C4-2B (cell line): ENCODE results near the gene PDCD1LG2.

Experiments used
- H3K27ac ChIP-seq: fragments of 450-650 bp; 2 replicates; pipeline ENCODE4 v1.5.1; 2017
- ZFX ChIP-seq: fragments of 450-650 bp; IDR thresholded peaks from 2 replicates; pipeline ENCODE4 v1.6.1; 2017
- TF ChIP-seq, protein P1 (sequence below): fragments of 450-650 bp; conservative IDR thresholded peaks from 2 replicates; pipeline ENCODE4 v1.5.1; 2017; ENCODE audit warnings: mild to moderate bottlenecking

PDCD1LG2 gene

DNA sequence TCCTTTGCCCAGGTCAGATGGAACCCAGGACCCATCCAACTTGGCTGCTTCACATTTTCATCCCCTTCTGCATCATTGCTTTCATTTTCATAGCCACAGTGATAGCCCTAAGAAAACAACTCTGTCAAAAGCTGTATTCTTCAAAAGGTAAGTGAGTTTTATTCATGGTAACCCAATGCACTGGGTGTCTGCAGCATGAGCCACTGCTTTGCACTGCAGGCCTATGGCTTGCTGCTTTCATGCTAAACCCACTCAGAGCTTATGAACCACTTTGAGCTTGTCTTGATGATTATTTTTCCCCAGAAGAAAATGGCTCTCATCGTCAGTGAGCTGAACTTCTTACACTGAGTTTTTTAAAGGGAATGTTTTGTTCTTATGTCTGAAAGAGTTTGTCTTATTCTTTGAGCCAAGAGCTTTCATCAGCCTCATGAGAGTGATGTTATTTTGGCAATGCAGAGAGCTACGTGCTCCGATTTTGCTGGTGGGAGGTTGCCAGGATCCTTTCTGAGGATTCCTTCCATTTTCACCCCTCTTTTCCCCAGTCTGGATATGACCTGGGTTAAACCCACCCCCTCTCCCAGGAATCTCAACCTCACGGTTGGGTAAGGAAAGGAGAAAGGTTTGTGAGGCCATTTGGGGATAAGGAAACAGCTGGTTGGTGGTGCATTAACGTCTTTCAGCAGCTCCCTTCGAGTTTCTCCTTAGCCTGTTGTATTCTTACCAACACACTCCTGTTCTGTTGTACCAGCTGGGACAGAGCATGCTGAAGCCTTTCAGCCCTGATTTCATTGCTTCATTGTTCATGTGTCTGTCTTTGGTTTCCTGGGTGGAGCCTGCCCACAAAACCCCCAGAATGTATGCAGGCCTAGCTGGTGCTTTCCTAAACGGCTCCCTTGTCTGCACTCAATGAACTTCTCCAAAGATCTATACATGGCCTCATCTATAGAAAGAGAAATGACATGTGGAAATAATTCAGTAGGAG lies 47.6 kb downstream of the PDCD1LG2 start:
- TF ChIP-seq, protein P1, sequence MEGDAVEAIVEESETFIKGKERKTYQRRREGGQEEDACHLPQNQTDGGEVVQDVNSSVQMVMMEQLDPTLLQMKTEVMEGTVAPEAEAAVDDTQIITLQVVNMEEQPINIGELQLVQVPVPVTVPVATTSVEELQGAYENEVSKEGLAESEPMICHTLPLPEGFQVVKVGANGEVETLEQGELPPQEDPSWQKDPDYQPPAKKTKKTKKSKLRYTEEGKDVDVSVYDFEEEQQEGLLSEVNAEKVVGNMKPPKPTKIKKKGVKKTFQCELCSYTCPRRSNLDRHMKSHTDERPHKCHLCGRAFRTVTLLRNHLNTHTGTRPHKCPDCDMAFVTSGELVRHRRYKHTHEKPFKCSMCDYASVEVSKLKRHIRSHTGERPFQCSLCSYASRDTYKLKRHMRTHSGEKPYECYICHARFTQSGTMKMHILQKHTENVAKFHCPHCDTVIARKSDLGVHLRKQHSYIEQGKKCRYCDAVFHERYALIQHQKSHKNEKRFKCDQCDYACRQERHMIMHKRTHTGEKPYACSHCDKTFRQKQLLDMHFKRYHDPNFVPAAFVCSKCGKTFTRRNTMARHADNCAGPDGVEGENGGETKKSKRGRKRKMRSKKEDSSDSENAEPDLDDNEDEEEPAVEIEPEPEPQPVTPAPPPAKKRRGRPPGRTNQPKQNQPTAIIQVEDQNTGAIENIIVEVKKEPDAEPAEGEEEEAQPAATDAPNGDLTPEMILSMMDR = no peak
- TF ChIP-seq ZFX = no peak
- H3K27ac ChIP-seq = no peak overlapping the region

DNA sequence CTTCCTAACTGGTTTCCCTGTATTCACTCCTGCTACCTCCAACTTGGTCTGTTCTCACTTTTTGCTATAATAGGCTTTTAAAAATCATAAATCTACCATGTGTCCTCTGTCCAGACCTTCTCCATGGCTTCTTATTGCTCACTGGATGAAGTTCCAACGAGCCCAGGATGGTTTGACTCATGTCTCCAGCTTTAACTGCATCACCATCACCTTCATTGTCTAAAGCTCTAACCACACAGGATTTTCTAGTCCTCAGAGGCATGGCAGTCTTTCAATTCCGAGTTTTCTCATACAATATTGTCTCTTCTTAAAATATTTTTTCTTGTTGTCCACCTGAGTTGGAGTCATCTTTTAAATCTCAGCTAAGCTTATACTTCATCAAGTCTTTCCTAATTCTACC lies 49.3 kb downstream of the PDCD1LG2 start:
- no peak overlapping the region for H3K27ac ChIP-seq
- no peak for TF ChIP-seq ZFX
- TF ChIP-seq, protein P1 = no peak

DNA sequence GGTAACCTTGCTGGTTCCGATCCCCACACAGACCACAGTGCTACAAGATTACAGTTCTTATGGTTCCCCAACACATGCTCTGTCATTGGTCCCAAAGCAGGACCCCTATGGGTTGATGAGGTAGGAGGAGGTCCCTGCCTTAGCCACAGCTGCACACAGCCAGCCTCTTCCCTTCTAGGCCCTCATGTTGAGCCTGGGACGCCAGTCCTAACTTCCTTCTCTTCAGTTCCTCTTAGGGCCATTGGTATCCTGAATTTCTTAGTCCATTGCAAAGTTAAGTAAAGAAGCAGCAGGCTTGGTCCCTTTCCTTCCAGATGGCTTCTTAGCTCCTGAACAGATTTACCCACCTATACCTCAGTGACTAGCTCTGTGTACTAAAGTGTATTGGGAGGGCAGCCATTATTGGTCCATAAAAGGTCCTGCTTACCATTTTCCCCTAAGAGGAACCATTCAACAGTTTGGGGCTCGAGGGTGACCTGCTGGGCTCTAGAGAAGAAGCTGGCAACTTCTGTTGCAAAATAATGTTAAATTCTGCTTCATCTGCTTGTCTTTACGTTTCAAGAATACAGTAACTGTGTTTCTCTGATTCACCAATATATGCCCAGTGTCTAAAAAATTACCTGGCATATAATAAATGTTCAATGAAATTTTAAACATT lies 50.2 kb downstream of the PDCD1LG2 start:
- TF ChIP-seq, protein P1 = no peak
- no peak for TF ChIP-seq ZFX
- no peak overlapping the region for H3K27ac ChIP-seq

DNA sequence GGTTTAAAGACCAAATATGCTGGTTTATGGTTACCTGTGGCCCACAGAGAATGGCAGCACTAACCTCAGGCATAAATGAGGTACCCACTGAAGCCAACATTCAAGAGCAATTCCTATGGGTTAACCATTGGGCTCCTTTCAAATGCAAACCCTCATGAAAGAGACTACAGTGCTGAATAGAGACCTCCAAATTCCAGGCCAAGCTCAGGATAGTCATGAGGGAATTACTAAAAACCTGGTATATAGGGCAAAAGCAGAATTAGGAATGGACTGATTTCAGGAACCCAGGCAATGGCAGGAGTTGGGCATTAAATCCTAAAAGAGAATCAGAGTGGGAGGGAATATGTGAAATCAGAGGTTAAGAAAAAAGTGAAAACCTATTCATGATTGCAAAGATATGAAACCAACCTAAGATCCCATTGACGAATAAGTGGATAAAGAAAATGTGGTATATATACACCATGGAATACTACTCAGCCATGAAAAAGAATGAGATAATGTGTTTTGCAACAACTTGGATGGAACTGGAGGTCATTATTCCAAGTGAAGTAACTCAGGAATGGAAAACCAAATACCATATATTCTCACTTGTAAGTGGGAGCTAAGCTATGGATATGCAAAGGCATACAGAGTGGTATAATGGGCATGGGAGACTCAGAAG lies 51.6 kb downstream of the PDCD1LG2 start:
- TF ChIP-seq ZFX = no peak
- TF ChIP-seq, protein P1 = no peak
- H3K27ac ChIP-seq = no peak overlapping the region

DNA sequence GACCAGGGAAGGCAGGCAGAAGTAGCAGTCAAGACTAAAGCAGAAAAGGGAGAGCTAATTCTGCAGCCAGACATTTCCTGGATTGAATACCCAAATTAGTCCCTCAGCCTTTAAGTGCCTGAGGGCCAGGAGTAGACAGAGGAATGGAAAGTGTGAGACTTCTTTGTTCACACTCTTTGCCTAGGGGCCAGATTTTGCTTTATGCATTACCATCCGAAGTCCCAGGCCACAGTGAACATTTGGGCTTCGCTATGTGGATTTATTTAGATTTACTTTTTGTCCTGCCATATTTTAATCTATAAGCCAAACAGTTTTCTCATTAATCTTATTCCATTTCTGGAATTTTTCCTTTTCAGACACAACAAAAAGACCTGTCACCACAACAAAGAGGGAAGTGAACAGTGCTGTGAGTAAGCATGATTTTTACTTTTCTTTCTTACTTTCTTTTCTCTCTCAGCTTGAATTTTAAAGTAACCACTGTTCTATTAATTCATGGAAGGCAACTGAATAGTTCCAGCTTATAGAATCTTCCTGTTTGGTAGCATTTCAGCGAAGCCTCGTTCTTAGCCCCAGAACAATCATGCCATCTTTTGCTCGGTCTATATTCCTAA lies 52.6 kb downstream of the PDCD1LG2 start:
- H3K27ac ChIP-seq = no peak overlapping the region
- TF ChIP-seq ZFX = no peak
- TF ChIP-seq, protein P1 = no peak

DNA sequence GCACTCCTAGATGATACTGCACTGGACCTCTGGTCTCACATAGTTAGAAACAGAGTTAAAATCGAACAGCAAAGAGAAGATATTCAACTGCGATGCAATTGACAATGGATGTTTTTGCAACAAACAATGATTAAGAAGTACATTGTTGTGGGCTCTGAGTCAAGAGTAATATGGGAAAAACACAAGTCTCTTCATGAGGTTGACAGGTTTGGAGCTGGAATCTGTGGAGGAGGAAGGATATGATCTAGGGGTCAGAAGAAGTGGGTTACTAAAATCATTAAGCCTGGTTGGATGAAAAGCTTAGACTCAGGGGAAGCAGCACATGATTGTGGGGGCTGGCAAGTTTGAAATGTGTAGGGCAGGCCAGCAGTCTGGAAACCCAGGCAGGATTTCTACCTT lies 53.1 kb downstream of the PDCD1LG2 start:
- no peak overlapping the region for H3K27ac ChIP-seq
- TF ChIP-seq, protein P1 = no peak
- no peak for TF ChIP-seq ZFX
